ENCODE measurements around the gene HIPK4.
"Not testable (repeated sequence)": the region's sequence is repeated elsewhere in the genome, so short reads cannot be mapped to it uniquely, and the experiment has no call there.

HIPK4 gene, protein sequence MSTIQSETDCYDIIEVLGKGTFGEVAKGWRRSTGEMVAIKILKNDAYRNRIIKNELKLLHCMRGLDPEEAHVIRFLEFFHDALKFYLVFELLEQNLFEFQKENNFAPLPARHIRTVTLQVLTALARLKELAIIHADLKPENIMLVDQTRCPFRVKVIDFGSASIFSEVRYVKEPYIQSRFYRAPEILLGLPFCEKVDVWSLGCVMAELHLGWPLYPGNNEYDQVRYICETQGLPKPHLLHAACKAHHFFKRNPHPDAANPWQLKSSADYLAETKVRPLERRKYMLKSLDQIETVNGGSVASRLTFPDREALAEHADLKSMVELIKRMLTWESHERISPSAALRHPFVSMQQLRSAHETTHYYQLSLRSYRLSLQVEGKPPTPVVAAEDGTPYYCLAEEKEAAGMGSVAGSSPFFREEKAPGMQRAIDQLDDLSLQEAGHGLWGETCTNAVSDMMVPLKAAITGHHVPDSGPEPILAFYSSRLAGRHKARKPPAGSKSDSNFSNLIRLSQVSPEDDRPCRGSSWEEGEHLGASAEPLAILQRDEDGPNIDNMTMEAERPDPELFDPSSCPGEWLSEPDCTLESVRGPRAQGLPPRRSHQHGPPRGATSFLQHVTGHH

GRCh38 chr19:40390084-40390742 lies at the start of gene HIPK4:
TSS of gene HIPK4 (minus strand) at chr19:40390181. CDS start at chr19:40389902, 279 bp downstream.
- H3K4me1 ChIP-seq (ENCODE audit: insufficient read depth, low read length) = no peaks in the 10 kb centered on the region
- H3K27me3 ChIP-seq (ENCODE audit: insufficient read depth, low read length) = no peaks in the 10 kb centered on the region
- no peaks in the 10 kb centered on the region for H3K36me3 ChIP-seq (ENCODE audit: insufficient read depth, low read length)
- no peak within 1 kb of the TSS for H3K4me3 ChIP-seq (ENCODE audit: low read length)
- no peaks in the 10 kb centered on the region for H3K9me3 ChIP-seq (ENCODE audit: low read length)
- no peak within 1 kb of the TSS for H2AFZ ChIP-seq (ENCODE audit: low read depth, low read length)

- peaks cover 23% of the 10 kb centered on the region for H3K4me1 ChIP-seq (ENCODE audit: insufficient read depth, low read length)
- no peaks in the 10 kb centered on the region for H3K9me3 ChIP-seq (ENCODE audit: low read length)
- H2AFZ ChIP-seq (ENCODE audit: low read depth, low read length) = no peak overlapping the region
- no peaks in the 10 kb centered on the region for H3K27me3 ChIP-seq (ENCODE audit: insufficient read depth, low read length)
- H3K36me3 ChIP-seq (ENCODE audit: insufficient read depth, low read length) = peaks cover 22% of the 10 kb centered on the region
- no peak overlapping the region for H3K4me3 ChIP-seq (ENCODE audit: low read length)
Measured at GRCh38 chr19:40438284-40438683, 48.3 kb upstream of the HIPK4 start.

- H3K27me3 ChIP-seq (ENCODE audit: insufficient read depth, low read length) = no peaks in the 10 kb centered on the region
- H2AFZ ChIP-seq (ENCODE audit: low read depth, low read length) = peak overlapping the region; percentile 83
- peak overlapping the region; percentile 54 for H3K4me3 ChIP-seq (ENCODE audit: low read length)
- H3K4me1 ChIP-seq (ENCODE audit: insufficient read depth, low read length) = peaks cover 10% of the 10 kb centered on the region
- no peaks in the 10 kb centered on the region for H3K36me3 ChIP-seq (ENCODE audit: insufficient read depth, low read length)
- no peaks in the 10 kb centered on the region for H3K9me3 ChIP-seq (ENCODE audit: low read length)
Measured at GRCh38 chr19:40433391-40434216, 43.6 kb upstream of the HIPK4 start.

- H3K36me3 ChIP-seq (ENCODE audit: insufficient read depth, low read length); H3K9me3 ChIP-seq (ENCODE audit: low read length); H2AFZ ChIP-seq (ENCODE audit: low read depth, low read length); H3K27me3 ChIP-seq (ENCODE audit: insufficient read depth, low read length): not testable (repeated sequence)
- H3K4me1 ChIP-seq (ENCODE audit: insufficient read depth, low read length) = peaks cover 10% of the 10 kb centered on the region
- H3K4me3 ChIP-seq (ENCODE audit: low read length) = peak overlapping the region; percentile 54
Measured at GRCh38 chr19:40432760-40433159, 42.8 kb upstream of the HIPK4 start.

DNA sequence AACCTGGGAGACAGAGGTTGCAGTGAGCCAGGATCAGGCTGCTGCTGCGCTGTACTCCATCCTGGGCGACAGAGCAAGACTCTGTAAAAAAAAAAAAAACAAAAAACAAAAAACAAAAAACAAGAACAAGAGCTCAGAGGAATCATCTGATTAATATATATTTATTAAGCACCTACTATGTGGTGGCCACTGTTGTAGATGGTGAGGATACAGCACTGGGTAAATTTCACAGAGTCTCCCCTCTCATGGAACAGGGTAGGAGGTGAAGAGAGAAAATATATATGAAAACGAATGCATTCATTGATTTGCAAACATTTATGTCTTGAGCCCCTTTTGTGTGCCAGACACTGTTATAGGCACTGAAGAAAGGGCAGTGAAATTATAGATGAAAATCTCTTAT lies 41.7 kb upstream of the HIPK4 start:
- Histone ChIP-seq H3K9me3 (ENCODE audit: low read length) (no peaks in the 10 kb centered on the region), H2AFZ (ENCODE audit: low read depth, low read length) (no peak overlapping the region), H3K4me3 (ENCODE audit: low read length) (no peak overlapping the region), H3K27me3 (ENCODE audit: insufficient read depth, low read length) (no peaks in the 10 kb centered on the region), H3K36me3 (ENCODE audit: insufficient read depth, low read length) (no peaks in the 10 kb centered on the region), H3K4me1 (ENCODE audit: insufficient read depth, low read length) (peaks cover 10% of the 10 kb centered on the region)

GRCh38 chr19:40430242-40430641 lies 40.3 kb upstream of the HIPK4 start:
- H3K9me3 ChIP-seq (ENCODE audit: low read length); H3K27me3 ChIP-seq (ENCODE audit: insufficient read depth, low read length); H3K4me3 ChIP-seq (ENCODE audit: low read length); H3K36me3 ChIP-seq (ENCODE audit: insufficient read depth, low read length); H2AFZ ChIP-seq (ENCODE audit: low read depth, low read length): not testable (repeated sequence)
- peaks cover 10% of the 10 kb centered on the region for H3K4me1 ChIP-seq (ENCODE audit: insufficient read depth, low read length)

GRCh38 chr19:40428197-40428596 lies 38.2 kb upstream of the HIPK4 start:
- H3K4me3 ChIP-seq (ENCODE audit: low read length); H2AFZ ChIP-seq (ENCODE audit: low read depth, low read length); H3K36me3 ChIP-seq (ENCODE audit: insufficient read depth, low read length); H3K9me3 ChIP-seq (ENCODE audit: low read length); H3K27me3 ChIP-seq (ENCODE audit: insufficient read depth, low read length): not testable (repeated sequence)
- H3K4me1 ChIP-seq (ENCODE audit: insufficient read depth, low read length) = peaks cover 14% of the 10 kb centered on the region

- Histone ChIP-seq H3K36me3 (ENCODE audit: insufficient read depth, low read length) (peaks cover 7% of the 10 kb centered on the region), H3K4me3 (ENCODE audit: low read length) (peak within 1 kb of the TSS; percentile 59), H3K27me3 (ENCODE audit: insufficient read depth, low read length) (no peaks in the 10 kb centered on the region), H3K4me1 (ENCODE audit: insufficient read depth, low read length) (peaks cover 11% of the 10 kb centered on the region), H2AFZ (ENCODE audit: low read depth, low read length) (peak within 1 kb of the TSS; percentile 98), H3K9me3 (ENCODE audit: low read length) (no peaks in the 10 kb centered on the region)
Measured at GRCh38 chr19:40425450-40426287, 35.7 kb upstream of the HIPK4 start, which contains the start of gene SERTAD1. TSS of gene SERTAD1 (minus strand) at chr19:40425992. CDS start at chr19:40423546, 2,446 bp downstream.

DNA sequence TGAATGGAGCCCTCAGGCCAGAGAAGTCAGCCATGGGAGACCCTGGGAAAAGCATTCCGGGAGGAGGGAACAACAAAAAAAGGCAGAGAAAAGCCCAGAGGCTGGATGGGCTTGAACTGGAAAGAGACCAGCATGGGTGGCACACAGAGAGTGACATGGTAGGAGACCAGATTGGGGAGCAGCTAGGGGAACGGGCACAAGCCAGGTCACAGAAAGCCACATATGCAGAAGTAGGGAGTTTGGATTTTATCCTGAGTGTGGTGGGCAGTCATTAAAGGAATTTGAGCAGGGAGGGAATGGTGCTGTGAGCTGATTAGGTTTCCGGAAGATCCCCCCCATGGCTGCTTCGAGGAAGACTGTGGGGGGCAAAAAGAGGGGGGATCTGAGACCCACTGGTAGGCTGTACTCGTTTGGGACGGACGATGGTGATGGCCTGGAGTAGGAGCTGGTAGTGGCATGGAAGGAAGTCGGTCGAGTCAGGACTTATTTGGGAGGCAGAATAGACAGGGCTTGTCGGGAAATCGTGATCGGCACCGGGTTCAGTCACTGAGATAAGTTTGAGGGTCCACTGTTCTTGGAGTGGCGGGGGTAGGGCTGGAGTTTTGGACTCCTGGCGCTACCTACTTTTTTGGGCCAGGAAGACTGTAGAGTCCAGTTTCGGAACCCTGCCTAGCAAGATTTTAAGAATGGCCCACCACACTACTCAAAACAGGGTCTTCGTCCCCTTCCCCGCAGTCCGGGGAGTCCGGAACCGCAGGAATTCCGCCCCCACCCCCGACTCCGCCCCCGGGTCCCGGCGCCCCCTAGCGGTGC lies 34.9 kb upstream of the HIPK4 start:
- Histone ChIP-seq H3K27me3 (ENCODE audit: insufficient read depth, low read length) (no peaks in the 10 kb centered on the region), H3K4me3 (ENCODE audit: low read length) (peak overlapping the region; percentile 59), H3K9me3 (ENCODE audit: low read length) (no peaks in the 10 kb centered on the region), H3K36me3 (ENCODE audit: insufficient read depth, low read length) (peaks cover 7% of the 10 kb centered on the region), H3K4me1 (ENCODE audit: insufficient read depth, low read length) (peaks cover 11% of the 10 kb centered on the region), H2AFZ (ENCODE audit: low read depth, low read length) (peak overlapping the region; percentile 98)

- Histone ChIP-seq H3K27me3 (ENCODE audit: insufficient read depth, low read length) (no peaks in the 10 kb centered on the region), H2AFZ (ENCODE audit: low read depth, low read length) (no peak overlapping the region), H3K9me3 (ENCODE audit: low read length) (no peaks in the 10 kb centered on the region), H3K4me1 (ENCODE audit: insufficient read depth, low read length) (peaks cover 11% of the 10 kb centered on the region), H3K36me3 (ENCODE audit: insufficient read depth, low read length) (peaks cover 7% of the 10 kb centered on the region), H3K4me3 (ENCODE audit: low read length) (no peak overlapping the region)
Measured at GRCh38 chr19:40423938-40424337, 34.0 kb upstream of the HIPK4 start.

DNA sequence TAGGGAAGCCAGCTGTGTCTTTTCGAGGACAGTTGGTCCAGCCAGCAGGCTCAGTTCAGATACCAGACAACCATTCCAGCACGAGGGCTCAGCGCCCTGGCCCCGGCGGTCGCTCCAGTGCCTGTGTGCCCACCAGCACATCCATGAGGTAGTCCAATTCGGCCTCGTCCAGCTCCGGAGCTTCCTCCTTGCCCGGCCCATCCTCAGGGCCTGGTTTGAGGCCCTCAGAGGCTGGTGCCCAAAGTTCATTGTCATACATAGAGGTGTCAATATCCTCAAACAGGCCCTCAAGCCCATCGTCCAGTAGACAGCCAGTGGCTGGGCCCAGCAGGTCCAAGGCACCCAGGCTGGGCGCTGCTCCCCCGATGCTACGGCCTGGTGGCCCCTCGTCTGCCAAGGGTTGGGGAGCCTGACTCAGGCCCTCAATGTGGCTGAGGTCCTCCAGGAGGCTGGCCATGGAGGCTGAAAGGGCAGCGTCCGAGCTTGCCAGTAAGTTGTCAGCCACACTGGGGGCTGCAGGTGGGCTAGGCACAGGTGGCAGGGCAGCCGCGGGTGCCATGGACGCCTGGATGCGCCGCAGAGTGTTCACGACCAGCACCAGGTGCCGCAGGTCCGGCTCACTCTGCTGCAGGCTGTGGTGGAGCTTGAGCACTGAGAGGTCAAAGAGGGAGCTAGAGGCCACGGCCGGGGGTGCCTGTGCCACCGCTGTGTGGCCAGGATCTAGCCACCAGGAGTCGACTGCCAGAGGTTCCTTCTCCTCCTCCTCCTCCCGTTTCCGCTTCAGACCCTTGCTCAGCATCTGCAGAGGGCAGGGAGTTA lies 33.0 kb upstream of the HIPK4 start:
- H3K4me1 ChIP-seq (ENCODE audit: insufficient read depth, low read length) = peaks cover 11% of the 10 kb centered on the region
- peaks cover 7% of the 10 kb centered on the region for H3K36me3 ChIP-seq (ENCODE audit: insufficient read depth, low read length)
- no peak overlapping the region for H3K4me3 ChIP-seq (ENCODE audit: low read length)
- H3K27me3 ChIP-seq (ENCODE audit: insufficient read depth, low read length) = no peaks in the 10 kb centered on the region
- H3K9me3 ChIP-seq (ENCODE audit: low read length) = no peaks in the 10 kb centered on the region
- no peak overlapping the region for H2AFZ ChIP-seq (ENCODE audit: low read depth, low read length)

Data from neuron (in vitro differentiated cells).